OCI-LY7 (cell line): ENCODE measurements around the gene RBM33.

Experiments
- EZH2phosphoT487 ChIP-seq: fragments of 200-600 bp; sonication (generic); IDR thresholded peaks from 2 replicates; pipeline ENCODE4 v1.6.1; 2018; ENCODE audit warnings: low read depth, borderline replicate concordance, mild to moderate bottlenecking, mixed run types, antibody characterized with exemption, low read length, moderate library complexity, mixed read lengths
- TF ChIP-seq, protein P1 (sequence below): fragments of 200-600 bp; sonication (generic); conservative IDR thresholded peaks from 2 replicates; pipeline ENCODE4 v1.5.1; 2014; ENCODE audit warnings: mild to moderate bottlenecking, antibody characterized with exemption, low read length, moderate library complexity, mixed read lengths

DNA sequence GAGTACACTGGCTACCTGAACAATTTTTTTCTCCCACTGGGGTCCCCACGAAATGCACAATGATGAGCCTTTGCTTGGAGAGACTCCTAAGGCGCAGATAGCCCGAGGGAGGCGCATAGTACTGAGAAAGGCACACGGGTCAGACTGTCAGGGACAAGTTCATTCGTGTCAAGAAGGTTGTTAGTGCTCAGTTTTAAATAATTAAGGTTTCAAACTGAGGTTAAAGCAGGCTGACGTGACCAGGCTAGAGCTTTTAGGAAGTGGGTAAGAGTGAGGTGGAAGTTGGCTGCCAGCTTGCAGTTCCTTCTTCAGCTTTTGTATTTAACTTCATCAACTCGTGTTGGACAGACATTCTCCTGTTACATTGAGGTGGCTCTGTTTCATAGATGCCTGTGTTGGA, 31.6 kb downstream of the RBM33 start:
- TF ChIP-seq, protein P1, sequence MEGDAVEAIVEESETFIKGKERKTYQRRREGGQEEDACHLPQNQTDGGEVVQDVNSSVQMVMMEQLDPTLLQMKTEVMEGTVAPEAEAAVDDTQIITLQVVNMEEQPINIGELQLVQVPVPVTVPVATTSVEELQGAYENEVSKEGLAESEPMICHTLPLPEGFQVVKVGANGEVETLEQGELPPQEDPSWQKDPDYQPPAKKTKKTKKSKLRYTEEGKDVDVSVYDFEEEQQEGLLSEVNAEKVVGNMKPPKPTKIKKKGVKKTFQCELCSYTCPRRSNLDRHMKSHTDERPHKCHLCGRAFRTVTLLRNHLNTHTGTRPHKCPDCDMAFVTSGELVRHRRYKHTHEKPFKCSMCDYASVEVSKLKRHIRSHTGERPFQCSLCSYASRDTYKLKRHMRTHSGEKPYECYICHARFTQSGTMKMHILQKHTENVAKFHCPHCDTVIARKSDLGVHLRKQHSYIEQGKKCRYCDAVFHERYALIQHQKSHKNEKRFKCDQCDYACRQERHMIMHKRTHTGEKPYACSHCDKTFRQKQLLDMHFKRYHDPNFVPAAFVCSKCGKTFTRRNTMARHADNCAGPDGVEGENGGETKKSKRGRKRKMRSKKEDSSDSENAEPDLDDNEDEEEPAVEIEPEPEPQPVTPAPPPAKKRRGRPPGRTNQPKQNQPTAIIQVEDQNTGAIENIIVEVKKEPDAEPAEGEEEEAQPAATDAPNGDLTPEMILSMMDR: no peak
- TF ChIP-seq EZH2phosphoT487: no peak
